GM23248 (cell line): Measurements from ENCODE around the gene KRTAP29-1. TPM values are rescaled to one million over a fixed set of nuclear protein-coding genes. Genes with fewer than 3 reads are reported as not detected.

Experiments used
- DNase-seq: peaks from one replicate; pipeline ENCODE4 v3.0.0-alpha.2; 2015
- H2AFZ ChIP-seq: fragments of 200-600 bp; sonication (generic); 2 replicates; pipeline ENCODE4 v1.6.1; 2016; ENCODE audit warnings: antibody characterized with exemption
- H3F3A ChIP-seq: fragments of 200-600 bp; sonication (generic); 2 replicates; pipeline ENCODE4 v1.6.1; 2016; ENCODE audit warnings: mild to moderate bottlenecking, antibody characterized with exemption, mixed run types; ENCODE audit not compliant: insufficient read depth
- H3K27ac ChIP-seq: fragments of 200-600 bp; sonication (generic); 2 replicates; pipeline ENCODE4 v1.5.1; 2016; ENCODE audit warnings: mild to moderate bottlenecking
- H3K27me3 ChIP-seq: fragments of 200-600 bp; sonication (generic); replicated peaks from 2 replicates; pipeline ENCODE4 v1.6.1; 2016; ENCODE audit warnings: mild to moderate bottlenecking; ENCODE audit not compliant: insufficient read depth
- H3K36me3 ChIP-seq: fragments of 200-600 bp; sonication (generic); 2 replicates; pipeline ENCODE4 v1.6.1; 2016; ENCODE audit warnings: low read depth, mild to moderate bottlenecking
- H3K4me1 ChIP-seq: fragments of 200-600 bp; sonication (generic); 2 replicates; pipeline ENCODE4 v1.6.1; 2016; ENCODE audit warnings: mild to moderate bottlenecking; ENCODE audit not compliant: insufficient read depth
- H3K4me2 ChIP-seq: fragments of 200-600 bp; sonication (generic); one replicate; pipeline ENCODE4 v1.6.1; 2016; ENCODE audit warnings: mild to moderate bottlenecking; ENCODE audit not compliant: unreplicated experiment
- H3K4me3 ChIP-seq: fragments of 200-600 bp; sonication (generic); 2 replicates; pipeline ENCODE4 v1.5.1; 2016; ENCODE audit warnings: mild to moderate bottlenecking
- H3K79me2 ChIP-seq: fragments of 200-600 bp; sonication (generic); 2 replicates; pipeline ENCODE4 v1.6.1; 2016; ENCODE audit warnings: mild to moderate bottlenecking; ENCODE audit not compliant: insufficient read depth
- H3K9ac ChIP-seq: fragments of 200-600 bp; sonication (generic); 2 replicates; pipeline ENCODE4 v1.6.1; 2016; ENCODE audit warnings: mild to moderate bottlenecking
- H3K9me2 ChIP-seq: fragments of 200-600 bp; sonication (generic); 2 replicates; pipeline ENCODE4 v1.6.1; 2016; ENCODE audit warnings: mixed run types, mild to moderate bottlenecking, moderate library complexity; ENCODE audit not compliant: insufficient read depth
- H3K9me3 ChIP-seq: fragments of 200-600 bp; sonication (generic); one replicate; pipeline ENCODE4 v1.6.1; 2017; ENCODE audit warnings: low read depth
- H4K20me1 ChIP-seq: fragments of 200-600 bp; sonication (generic); 2 replicates; pipeline ENCODE4 v1.6.0; 2016; ENCODE audit not compliant: insufficient read depth
- EZH2 ChIP-seq: fragments of 200-600 bp; sonication (generic); IDR thresholded peaks from 2 replicates; pipeline ENCODE4 v1.6.1; 2018; ENCODE audit warnings: antibody characterized with exemption, mild to moderate bottlenecking; ENCODE audit not compliant: insufficient read depth, poor library complexity, severe bottlenecking
- EZH2phosphoT487 ChIP-seq: fragments of 200-600 bp; sonication (generic); IDR thresholded peaks from 2 replicates; pipeline ENCODE4 v1.6.1; 2018; ENCODE audit warnings: antibody characterized with exemption, moderate library complexity, mild to moderate bottlenecking, low read depth; ENCODE audit not compliant: insufficient read depth
- WGBS, 2 experiments: methylation state at CpG; one replicate each; pipeline ENCODE4 v1.1.6; 2015 to 2017; ENCODE audit warnings: low lambda C conversion rate in 2 of 2, low coverage in 1 of 2; ENCODE audit errors: missing lambda C conversion rate in 2 of 2; 5-methylcytosine and 5-hydroxymethylcytosine counted together
- in situ Hi-C: fragments of 300-500 bp; cut with MboI; formaldehyde crosslinking; loops from 2 replicates; pipeline ENCODE4 v1.15.0; 2020
- polyA plus RNA-seq: library from polyadenylated mRNA; unstranded; fragments of >200 nt; fragmentation: Nextera tagmentation; extraction: Ambion mirVana; gene quantifications from 2 replicates; pipeline ENCODE4 v1.2.1, GENCODE V29; 2016
- total RNA-seq: library from RNA; depleted of rRNA; stranded (reverse); fragments of >200 nt; shearing (Covaris generic); gene quantifications from 2 replicates; pipeline ENCODE4 v1.2.3, GENCODE V29; 2014

Gene KRTAP29-1
- total and polyA plus RNA-seq, 2 experiments from 2014 or later, result not detected

DNA sequence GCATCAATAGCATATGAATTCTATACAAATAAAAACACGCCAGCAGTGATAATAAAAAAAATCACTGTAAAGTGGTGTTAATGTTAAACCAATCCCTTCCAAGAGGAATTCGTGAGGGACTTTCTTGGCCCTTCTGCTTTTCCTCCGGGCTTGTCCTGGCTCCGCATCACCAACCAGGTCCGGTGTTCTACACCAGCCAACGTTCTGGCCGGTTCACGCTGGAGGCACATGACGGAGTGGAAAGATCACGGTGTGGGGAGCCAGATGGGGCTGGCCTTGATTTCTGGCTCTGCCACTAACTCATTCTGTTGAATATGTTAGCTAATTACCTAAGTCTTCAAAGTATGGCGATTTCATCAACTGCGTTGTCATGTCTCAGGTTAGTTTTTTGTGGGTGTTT lies 1.4 kb upstream of the KRTAP29-1 start:
- TF ChIP-seq EZH2 (no peak), EZH2phosphoT487 (no peak)
- no peak overlapping the region for H2AFZ ChIP-seq
- in situ Hi-C loops, result no loop called here
- H4K20me1 ChIP-seq, result no peaks in the 10 kb centered on the region
- no peak overlapping the region for H3K4me3 ChIP-seq
- no peak overlapping the region for H3K9ac ChIP-seq
- H3K27ac ChIP-seq, result no peak overlapping the region
- no peaks in the 10 kb centered on the region for H3K9me2 ChIP-seq
- H3F3A ChIP-seq, result no peaks in the 10 kb centered on the region
- H3K27me3 ChIP-seq, result no peaks in the 10 kb centered on the region
- no peak for DNase-seq
- no peaks in the 10 kb centered on the region for H3K36me3 ChIP-seq
- H3K4me1 ChIP-seq, result no peaks in the 10 kb centered on the region
- H3K79me2 ChIP-seq, result no peaks in the 10 kb centered on the region
- no peak overlapping the region for H3K4me2 ChIP-seq
- WGBS, 2 experiments, result 62% methylated on average over 12 of the region's 12 CpGs
- no peaks in the 10 kb centered on the region for H3K9me3 ChIP-seq

DNA sequence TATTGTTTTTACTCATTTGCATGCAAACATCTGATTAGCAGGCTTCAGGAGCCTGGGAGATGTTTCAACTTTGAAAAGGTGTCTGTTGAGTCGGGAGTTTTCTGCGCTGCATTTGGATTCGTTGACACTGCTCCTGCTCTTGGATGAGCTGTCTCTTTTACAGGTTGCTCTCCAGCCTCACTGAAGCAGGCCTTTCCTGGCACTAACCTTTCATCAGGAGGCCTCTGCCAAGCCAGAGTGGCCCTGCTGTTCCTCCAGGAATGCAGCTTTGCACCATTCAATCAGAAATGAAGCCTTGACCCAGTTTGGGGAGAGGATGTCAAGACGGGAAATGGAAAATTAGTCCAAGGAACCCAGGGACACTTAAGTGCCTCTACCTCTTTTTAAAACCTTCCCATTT lies 330 bp upstream of the KRTAP29-1 start:
- no peaks in the 10 kb centered on the region for H3K36me3 ChIP-seq
- no peaks in the 10 kb centered on the region for H3K9me3 ChIP-seq
- TF ChIP-seq EZH2 (no peak), EZH2phosphoT487 (no peak)
- H4K20me1 ChIP-seq, result no peaks in the 10 kb centered on the region
- in situ Hi-C loops, result no loop called here
- H3F3A ChIP-seq, result no peaks in the 10 kb centered on the region
- no peak overlapping the region for H3K27ac ChIP-seq
- no peak for DNase-seq
- H3K9ac ChIP-seq, result no peak overlapping the region
- H3K4me3 ChIP-seq, result no peak overlapping the region
- no peaks in the 10 kb centered on the region for H3K27me3 ChIP-seq
- H3K4me2 ChIP-seq, result no peak overlapping the region
- H3K79me2 ChIP-seq, result no peaks in the 10 kb centered on the region
- no peaks in the 10 kb centered on the region for H3K9me2 ChIP-seq
- no peak overlapping the region for H2AFZ ChIP-seq
- 40 to 50% methylated on average over 4 of the region's 4 CpGs for WGBS, 2 experiments
- no peaks in the 10 kb centered on the region for H3K4me1 ChIP-seq

DNA sequence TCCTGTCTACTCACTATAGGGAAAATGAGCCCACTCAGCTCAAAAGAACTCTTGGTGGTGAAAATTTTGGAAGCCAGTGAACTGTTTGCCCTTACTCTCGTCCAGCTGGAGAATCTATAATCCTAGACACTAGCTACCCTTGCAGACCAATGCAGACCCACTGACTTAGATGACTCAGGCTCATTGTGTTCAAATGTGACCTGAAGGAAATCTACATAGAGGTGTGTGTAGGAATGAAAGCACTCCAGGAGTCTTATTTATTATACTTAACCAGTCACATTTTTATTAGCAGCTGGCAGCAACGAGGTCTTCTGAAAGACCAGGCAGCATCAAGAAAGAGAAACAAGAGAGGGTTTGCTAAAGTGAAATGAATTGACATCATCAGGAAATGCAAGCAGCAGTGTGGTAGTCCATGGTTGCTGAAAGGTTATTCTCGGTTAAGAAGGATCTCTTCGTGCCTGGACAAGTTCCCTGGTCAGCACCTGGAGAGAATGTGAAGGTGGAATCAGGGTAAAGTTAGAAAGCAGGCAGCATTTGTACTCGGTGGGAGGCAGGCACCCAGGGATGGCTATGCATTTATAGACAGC lies 1.4 kb downstream of the KRTAP29-1 start:
- no peak overlapping the region for H3K27ac ChIP-seq
- H3K79me2 ChIP-seq, result no peaks in the 10 kb centered on the region
- no peaks in the 10 kb centered on the region for H3K36me3 ChIP-seq
- H3K9me3 ChIP-seq, result no peaks in the 10 kb centered on the region
- no peak overlapping the region for H2AFZ ChIP-seq
- no peaks in the 10 kb centered on the region for H3K4me1 ChIP-seq
- WGBS, 2 experiments, result 59 to 62% methylated on average over 5 of the region's 5 CpGs
- no peaks in the 10 kb centered on the region for H3F3A ChIP-seq
- DNase-seq, result no peak
- no peak for TF ChIP-seq EZH2phosphoT487
- TF ChIP-seq EZH2, result no peak
- no peak overlapping the region for H3K4me3 ChIP-seq
- no peaks in the 10 kb centered on the region for H4K20me1 ChIP-seq
- H3K9me2 ChIP-seq, result no peaks in the 10 kb centered on the region
- no peak overlapping the region for H3K4me2 ChIP-seq
- in situ Hi-C loops, result no loop called here
- no peak overlapping the region for H3K9ac ChIP-seq
- no peaks in the 10 kb centered on the region for H3K27me3 ChIP-seq

DNA sequence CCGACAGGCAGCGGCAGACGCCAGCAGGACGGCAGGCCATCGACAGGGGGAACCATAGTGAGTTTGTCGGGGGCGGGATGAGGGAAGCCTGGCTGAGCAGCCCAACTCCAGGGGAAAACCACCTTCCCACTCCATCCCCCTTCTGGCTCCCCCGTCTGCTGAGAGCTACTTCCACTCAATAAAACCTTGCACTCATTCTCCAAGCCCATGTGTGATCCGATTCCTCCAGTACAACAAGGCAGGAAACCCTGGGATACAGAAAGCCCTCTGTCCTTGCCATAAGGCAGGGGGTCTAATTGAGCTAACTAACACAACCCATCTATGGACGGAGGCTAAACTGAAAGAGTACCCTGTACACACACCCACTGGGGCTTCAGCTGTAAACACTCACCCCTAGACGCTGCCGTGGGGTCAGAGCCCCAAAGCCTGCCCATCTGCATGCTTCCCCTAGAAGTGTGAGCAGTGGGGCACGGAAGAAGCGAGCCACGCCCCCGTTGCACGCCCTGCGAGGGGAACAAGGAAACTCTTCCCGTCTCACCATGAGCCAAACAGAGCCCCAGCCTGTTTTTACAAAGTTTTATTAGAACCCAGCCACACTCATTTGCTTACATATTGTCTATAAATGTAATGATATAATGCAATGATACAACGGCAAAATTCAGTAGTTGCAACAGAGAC lies 4.1 kb downstream of the KRTAP29-1 start:
- H3K36me3 ChIP-seq, result no peaks in the 10 kb centered on the region
- H3K9ac ChIP-seq, result no peak overlapping the region
- H3F3A ChIP-seq, result no peaks in the 10 kb centered on the region
- no peak overlapping the region for H3K4me2 ChIP-seq
- no peak overlapping the region for H3K4me3 ChIP-seq
- in situ Hi-C loops, result no loop called here
- no peaks in the 10 kb centered on the region for H3K4me1 ChIP-seq
- no peaks in the 10 kb centered on the region for H3K27me3 ChIP-seq
- H4K20me1 ChIP-seq, result no peaks in the 10 kb centered on the region
- H3K9me2 ChIP-seq, result no peaks in the 10 kb centered on the region
- TF ChIP-seq EZH2phosphoT487 (no peak), EZH2 (no peak)
- H2AFZ ChIP-seq, result no peak overlapping the region
- no peaks in the 10 kb centered on the region for H3K79me2 ChIP-seq
- 91 to 93% methylated on average over 20 of the region's 20 CpGs for whole genome bisulfite sequencing, 2 experiments
- no peak overlapping the region for H3K27ac ChIP-seq
- H3K9me3 ChIP-seq, result no peaks in the 10 kb centered on the region
- no peak for DNase-seq
